DMS153 treated with DMSO at 0.1 percent for 48 hours (cell line): ENCODE measurements around the gene LINGO1.

Experiments
- DNase-seq: peaks from one replicate; lab custom pipeline; 2025; ENCODE audit not compliant: unreplicated experiment; lab: John Stamatoyannopoulos, UW

LINGO1 gene

GRCh38 chr15:77597804-77598453 lies 34.8 kb downstream of the LINGO1 start:
- DNase-seq: no peak

GRCh38 chr15:77596821-77597803 lies 35.6 kb downstream of the LINGO1 start:
- no peak for DNase-seq

GRCh38 chr15:77595231-77595630 lies 37.5 kb downstream of the LINGO1 start:
- DNase-seq: no peak

- DNase-seq: no peak
Measured at GRCh38 chr15:77592758-77593157, 40.0 kb downstream of the LINGO1 start.

- DNase-seq: no peak
Measured at GRCh38 chr15:77591968-77592613, 40.6 kb downstream of the LINGO1 start.

GRCh38 chr15:77589839-77590238 lies 42.9 kb downstream of the LINGO1 start:
- no peak for DNase-seq

GRCh38 chr15:77588126-77588525 lies 44.6 kb downstream of the LINGO1 start:
- DNase-seq: no peak

- DNase-seq: no peak
Measured at GRCh38 chr15:77584691-77585090, 48.0 kb downstream of the LINGO1 start.

- no peak for DNase-seq
Measured at GRCh38 chr15:77584201-77584600, 48.5 kb downstream of the LINGO1 start.

- DNase-seq: no peak
Measured at GRCh38 chr15:77582763-77583162, 49.9 kb downstream of the LINGO1 start.

- DNase-seq: no peak
Measured at GRCh38 chr15:77581896-77582569, 50.7 kb downstream of the LINGO1 start.

- DNase-seq: no peak
Measured at GRCh38 chr15:77580996-77581682, 51.6 kb downstream of the LINGO1 start.

- no peak for DNase-seq
Measured at GRCh38 chr15:77579498-77580188, 53.1 kb downstream of the LINGO1 start.

GRCh38 chr15:77578641-77579372 lies 53.9 kb downstream of the LINGO1 start:
- no peak for DNase-seq

GRCh38 chr15:77577366-77577950 lies 55.3 kb downstream of the LINGO1 start:
- DNase-seq: no peak

- DNase-seq: no peak
Measured at GRCh38 chr15:77576538-77576937, 56.2 kb downstream of the LINGO1 start.

GRCh38 chr15:77575203-77575934 lies 57.3 kb downstream of the LINGO1 start:
- no peak for DNase-seq

GRCh38 chr15:77574521-77575202 lies 58.0 kb downstream of the LINGO1 start:
- no peak for DNase-seq
